SK-N-SH (cell line): Measurements from ENCODE around the gene LRP11. TPM values are rescaled to one million over a fixed set of nuclear protein-coding genes. Genes with fewer than 3 reads are reported as not detected.

Experiments used
- CTCF ChIA-PET: fragments of 300-600, 350-600 bp; formaldehyde crosslinking; extraction: SDS; loops from one replicate; lab custom pipeline; 2021; lab: Yijun Ruan, JAX
- POLR2A ChIA-PET: fragments of 350-600 bp; sonication (Branson Sonifier 250); formaldehyde crosslinking; extraction: SDS; loops from one replicate; lab custom pipeline; 2020; ENCODE audit warnings: antibody characterized with exemption, inconsistent platforms; lab: Yijun Ruan, JAX
- DNase-seq: peaks from one replicate; pipeline ENCODE4 v3.0.0; 2012
- H2AFZ ChIP-seq: fragments of 200-600 bp; sonication (generic); 2 replicates; pipeline ENCODE4 v1.8.1; 2016; ENCODE audit warnings: antibody characterized with exemption, mild to moderate bottlenecking, low read depth
- H3F3A ChIP-seq: fragments of 200-600 bp; sonication (generic); replicated peaks from 2 replicates; pipeline ENCODE3; 2016; ENCODE audit warnings: antibody characterized with exemption, mild to moderate bottlenecking; ENCODE audit not compliant: insufficient read depth
- H3K27ac ChIP-seq, 2 experiments: fragments of 200-500 bp in 1 of 2; fragments of 200-600 bp in 1 of 2; sonication (Bioruptor generic) in 1 of 2; sonication (generic), shearing (Covaris generic) in 1 of 2; 2 replicates each; pipeline versions ENCODE4 v1.5.1 to v1.6.1; 2014 to 2016; ENCODE audit warnings: low read depth in 2 of 2, inconsistent platforms in 1 of 2, low read length in 1 of 2, mild to moderate bottlenecking in 1 of 2, mixed read lengths in 1 of 2
- H3K27me3 ChIP-seq: fragments of 200-600 bp; sonication (generic), shearing (Covaris generic); 2 replicates; pipeline ENCODE4 v1.6.1; 2016; ENCODE audit warnings: mixed run types; ENCODE audit not compliant: insufficient read depth
- H3K36me3 ChIP-seq, 2 experiments: fragments of 200-500 bp in 1 of 2; fragments of 200-600 bp in 1 of 2; sonication (Bioruptor generic) in 1 of 2; sonication (generic) in 1 of 2; replicated peaks in 1 of 2; 2 replicates each; pipeline versions ENCODE3 to v1.5.1; 2014 to 2016; ENCODE audit warnings: low read length in 1 of 2, mild to moderate bottlenecking in 1 of 2; ENCODE audit not compliant: insufficient read depth in 2 of 2, control insufficient read depth in 1 of 2
- H3K4me1 ChIP-seq, 2 experiments: fragments of 200-500 bp in 1 of 2; fragments of 200-600 bp in 1 of 2; sonication (Bioruptor generic) in 1 of 2; sonication (generic), shearing (Covaris generic) in 1 of 2; 2 replicates each; pipeline versions ENCODE4 v1.5.1 to v1.6.1; 2014 to 2016; ENCODE audit warnings: low read depth in 1 of 2, low read length in 1 of 2, mixed run types in 1 of 2; ENCODE audit not compliant: insufficient read depth in 2 of 2, control insufficient read depth in 1 of 2
- H3K4me2 ChIP-seq: fragments of 200-600 bp; sonication (generic), shearing (Covaris generic); 2 replicates; pipeline ENCODE4 v1.6.1; 2017; ENCODE audit warnings: mixed run types
- H3K4me3 ChIP-seq, 2 experiments: fragments of 200-500 bp in 1 of 2; fragments of 200-600 bp in 1 of 2; sonication (Bioruptor generic) in 1 of 2; sonication (generic), shearing (Covaris generic) in 1 of 2; 2 replicates each; pipeline versions ENCODE4 v1.5.1 to v1.8.1; 2014 to 2016; ENCODE audit warnings: low read depth in 2 of 2, inconsistent platforms in 1 of 2, low read length in 1 of 2, mild to moderate bottlenecking in 1 of 2, mixed read lengths in 1 of 2, moderate library complexity in 1 of 2
- H3K79me2 ChIP-seq: fragments of 200-600 bp; sonication (generic); 2 replicates; pipeline ENCODE4 v1.8.1; 2017; ENCODE audit warnings: mild to moderate bottlenecking; ENCODE audit not compliant: insufficient read depth
- H3K9ac ChIP-seq: fragments of 200-600 bp; sonication (generic); 2 replicates; pipeline ENCODE4 v1.6.1; 2017; ENCODE audit warnings: mixed run types
- H3K9me2 ChIP-seq: fragments of 200-600 bp; sonication (generic); 2 replicates; pipeline ENCODE4 v1.6.1; 2017; ENCODE audit warnings: mixed run types
- H3K9me3 ChIP-seq: fragments of 200-600 bp; sonication (generic); 2 replicates; pipeline ENCODE4 v1.6.1; 2017; ENCODE audit warnings: mixed run types, mild to moderate bottlenecking, moderate library complexity
- H4K20me1 ChIP-seq: fragments of 200-600 bp; sonication (generic); 2 replicates; pipeline ENCODE4 v1.6.1; 2017; ENCODE audit warnings: mild to moderate bottlenecking, mixed run types; ENCODE audit not compliant: insufficient read depth
- CHD2 ChIP-seq: fragments of 150-350 bp; IDR thresholded peaks from 2 replicates; pipeline ENCODE4 v1.6.1; 2018; ENCODE audit warnings: low read length; ENCODE audit not compliant: partially characterized antibody
- EZH2phosphoT487 ChIP-seq: fragments of 200-600 bp; sonication (generic); IDR thresholded peaks from 2 replicates; pipeline ENCODE4 v1.6.1; 2017; ENCODE audit warnings: low read depth, mixed run types, mild to moderate bottlenecking, antibody characterized with exemption, moderate library complexity, borderline replicate concordance
- FOSL2 ChIP-seq: IDR thresholded peaks from 2 replicates; pipeline ENCODE4 v1.4.0; 2012; ENCODE audit warnings: low read depth, mild to moderate bottlenecking, moderate library complexity, borderline replicate concordance
- FOXJ3 ChIP-seq: sonication (generic); formaldehyde crosslinking; IDR thresholded peaks from 2 replicates; pipeline ENCODE4 v1.5.1; 2020; ENCODE audit warnings: mild to moderate bottlenecking, missing genetic modification reagents
- GABPA ChIP-seq: IDR thresholded peaks from 2 replicates; pipeline ENCODE4 v1.4.0; 2012; ENCODE audit warnings: low read depth, mild to moderate bottlenecking
- GATA2 ChIP-seq: sonication (generic); formaldehyde crosslinking; IDR thresholded peaks from 2 replicates; pipeline ENCODE4 v1.5.0; 2020; ENCODE audit warnings: mild to moderate bottlenecking, missing genetic modification reagents
- JUND ChIP-seq: IDR thresholded peaks from 2 replicates; pipeline ENCODE4 v1.4.0; 2012
- MEF2A ChIP-seq: IDR thresholded peaks from 2 replicates; pipeline ENCODE4 v1.4.0; 2012; ENCODE audit warnings: low read depth, borderline replicate concordance
- MXI1 ChIP-seq: IDR thresholded peaks from 2 replicates; pipeline ENCODE4 v1.6.1; 2012; ENCODE audit warnings: mild to moderate bottlenecking, low read depth, low read length, improper control_type of control experiment
- NFIC ChIP-seq: IDR thresholded peaks from 2 replicates; pipeline ENCODE4 v1.4.0; 2012; ENCODE audit warnings: borderline replicate concordance
- POLR2AphosphoS5 ChIP-seq: IDR thresholded peaks from 2 replicates; pipeline ENCODE4 v1.6.1; 2012; ENCODE audit warnings: low read depth, low read length
- RCOR1 ChIP-seq: fragments of 150-350 bp; IDR thresholded peaks from 2 replicates; pipeline ENCODE4 v1.6.1; 2017; ENCODE audit warnings: antibody characterized with exemption, low read length
- RFX5 ChIP-seq: IDR thresholded peaks from 2 replicates; pipeline ENCODE4 v1.6.1; 2012; ENCODE audit warnings: mild to moderate bottlenecking, improper control_type of control experiment, low read length
- RXRA ChIP-seq: IDR thresholded peaks from 2 replicates; pipeline ENCODE4 v1.4.0; 2012; ENCODE audit warnings: low read depth, mild to moderate bottlenecking, borderline replicate concordance
- SIN3A ChIP-seq: IDR thresholded peaks from 2 replicates; pipeline ENCODE4 v1.6.1; 2012; ENCODE audit warnings: low read depth, mild to moderate bottlenecking, low read length, moderate library complexity, borderline replicate concordance
- TEAD4 ChIP-seq: IDR thresholded peaks from 2 replicates; pipeline ENCODE4 v1.4.0; 2012; ENCODE audit warnings: mild to moderate bottlenecking, borderline replicate concordance; ENCODE audit not compliant: insufficient read depth
- YY1 ChIP-seq: IDR thresholded peaks from 2 replicates; pipeline ENCODE4 v1.4.0; 2012; ENCODE audit warnings: low read depth, mild to moderate bottlenecking
- WGBS: methylation state at CpG from one replicate; pipeline ENCODE4 v1.1.6; 2017; ENCODE audit warnings: low lambda C conversion rate; 5-methylcytosine and 5-hydroxymethylcytosine counted together
- polyA plus RNA-seq, 3 experiments: library from polyadenylated mRNA; depleted of rRNA; stranded (reverse); fragments of >200 nt; gene quantifications; 2 replicates each; pipeline ENCODE4 v1.2.3, GENCODE V29; 2012
- TF ChIP-seq, protein P1 (sequence below): IDR thresholded peaks from 2 replicates; pipeline ENCODE4 v1.4.0; 2012; ENCODE audit warnings: low read depth, borderline replicate concordance
- TF ChIP-seq, protein P2 (sequence below): IDR thresholded peaks from 2 replicates; pipeline ENCODE4 v1.4.0; 2012; ENCODE audit warnings: low read depth
- TF ChIP-seq, protein P3 (sequence below): IDR thresholded peaks from 2 replicates; pipeline ENCODE4; 2012

The LRP11 gene
- polyA plus RNA-seq, 1 of the 3 experiments (the other 2 are of a cell fraction) = 25.0 TPM

GRCh38 chr6:149815788-149816187, 48.4 kb downstream of the LRP11 start:
- H3K4me2 ChIP-seq = no peak overlapping the region
- no peak for TF ChIP-seq EZH2phosphoT487
- TF ChIP-seq, protein P1, sequence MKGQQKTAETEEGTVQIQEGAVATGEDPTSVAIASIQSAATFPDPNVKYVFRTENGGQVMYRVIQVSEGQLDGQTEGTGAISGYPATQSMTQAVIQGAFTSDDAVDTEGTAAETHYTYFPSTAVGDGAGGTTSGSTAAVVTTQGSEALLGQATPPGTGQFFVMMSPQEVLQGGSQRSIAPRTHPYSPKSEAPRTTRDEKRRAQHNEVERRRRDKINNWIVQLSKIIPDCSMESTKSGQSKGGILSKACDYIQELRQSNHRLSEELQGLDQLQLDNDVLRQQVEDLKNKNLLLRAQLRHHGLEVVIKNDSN = no peak
- no peak for TF ChIP-seq RFX5
- TF ChIP-seq MEF2A = no peak
- no peak for TF ChIP-seq JUND
- 100% methylated on average over 4 of the region's 4 CpGs for WGBS
- no peaks in the 10 kb centered on the region for H3K27me3 ChIP-seq
- no peak overlapping the region for H3K27ac ChIP-seq
- no peaks in the 10 kb centered on the region for H4K20me1 ChIP-seq
- H3K9me3 ChIP-seq = no peaks in the 10 kb centered on the region
- CTCF ChIA-PET = no interaction called here
- H3K9me2 ChIP-seq = no peaks in the 10 kb centered on the region
- peaks cover 14 to 32% of the 10 kb centered on the region in 2 experiments for H3K36me3 ChIP-seq
- peaks cover 6% of the 10 kb centered on the region for H3F3A ChIP-seq
- no peak for DNase-seq
- POLR2A ChIA-PET = interaction anchor here (0.6 kb wide), 1 partner anchor 65 kb away, joined by 4 read pairs; no protein-coding TSS in a partner anchor
- H3K9ac ChIP-seq = no peak overlapping the region
- H3K4me3 ChIP-seq = no peak overlapping the region
- no peak overlapping the region for H2AFZ ChIP-seq
- no peaks in the 10 kb centered on the region for H3K4me1 ChIP-seq
- no peaks in the 10 kb centered on the region for H3K79me2 ChIP-seq

GRCh38 chr6:149813351-149813750, 50.8 kb downstream of the LRP11 start:
- 97% methylated on average over 3 of the region's 3 CpGs for WGBS
- no peak for DNase-seq
- no peak overlapping the region for H3K9ac ChIP-seq
- H3K4me2 ChIP-seq = no peak overlapping the region
- peaks cover 7% of the 10 kb centered on the region for H3F3A ChIP-seq
- H3K27me3 ChIP-seq = no peaks in the 10 kb centered on the region
- H3K9me2 ChIP-seq = no peaks in the 10 kb centered on the region
- no peak overlapping the region for H3K4me3 ChIP-seq
- no peak overlapping the region for H3K27ac ChIP-seq
- POLR2A ChIA-PET = no interaction called here
- no peaks in the 10 kb centered on the region for H3K79me2 ChIP-seq
- CTCF ChIA-PET = no interaction called here
- H3K4me1 ChIP-seq = no peaks in the 10 kb centered on the region
- H3K9me3 ChIP-seq = no peaks in the 10 kb centered on the region
- no peak overlapping the region for H2AFZ ChIP-seq
- peaks cover 17% of the 10 kb centered on the region in 2 experiments for H3K36me3 ChIP-seq
- no peaks in the 10 kb centered on the region for H4K20me1 ChIP-seq
- TF ChIP-seq, protein P2, sequence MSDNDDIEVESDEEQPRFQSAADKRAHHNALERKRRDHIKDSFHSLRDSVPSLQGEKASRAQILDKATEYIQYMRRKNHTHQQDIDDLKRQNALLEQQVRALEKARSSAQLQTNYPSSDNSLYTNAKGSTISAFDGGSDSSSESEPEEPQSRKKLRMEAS = no peak
- TF ChIP-seq SIN3A (no peak), RFX5 (no peak), GATA2 (CRISPR knock-in tag) (no peak), GABPA (no peak), RCOR1 (no peak), JUND (no peak)
- TF ChIP-seq, protein P1 = no peak

- ChIA-PET POLR2A (no interaction called here), CTCF (no interaction called here)
- H3K27ac ChIP-seq = no peak overlapping the region
- no peak overlapping the region for H2AFZ ChIP-seq
- H3K27me3 ChIP-seq = no peaks in the 10 kb centered on the region
- no peak overlapping the region for H3K4me3 ChIP-seq
- H3K9me3 ChIP-seq = no peaks in the 10 kb centered on the region
- no peaks in the 10 kb centered on the region for H3K4me1 ChIP-seq
- TF ChIP-seq FOXJ3 (no peak), NFIC (no peak), GABPA (no peak), MXI1 (no peak), RXRA (no peak), YY1 (no peak), FOSL2 (no peak), POLR2AphosphoS5 (no peak), CHD2 (no peak), TEAD4 (no peak)
- TF ChIP-seq, protein P3, sequence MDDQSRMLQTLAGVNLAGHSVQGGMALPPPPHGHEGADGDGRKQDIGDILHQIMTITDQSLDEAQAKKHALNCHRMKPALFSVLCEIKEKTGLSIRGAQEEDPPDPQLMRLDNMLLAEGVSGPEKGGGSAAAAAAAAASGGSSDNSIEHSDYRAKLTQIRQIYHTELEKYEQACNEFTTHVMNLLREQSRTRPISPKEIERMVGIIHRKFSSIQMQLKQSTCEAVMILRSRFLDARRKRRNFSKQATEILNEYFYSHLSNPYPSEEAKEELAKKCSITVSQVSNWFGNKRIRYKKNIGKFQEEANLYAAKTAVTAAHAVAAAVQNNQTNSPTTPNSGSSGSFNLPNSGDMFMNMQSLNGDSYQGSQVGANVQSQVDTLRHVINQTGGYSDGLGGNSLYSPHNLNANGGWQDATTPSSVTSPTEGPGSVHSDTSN = no peak
- no peak overlapping the region for H3K4me2 ChIP-seq
- no peaks in the 10 kb centered on the region for H3K79me2 ChIP-seq
- WGBS = 98% methylated on average over 2 of the region's 2 CpGs
- H3K9ac ChIP-seq = no peak overlapping the region
- H3K36me3 ChIP-seq = peaks cover 11 to 19% of the 10 kb centered on the region in 2 experiments
- H3K9me2 ChIP-seq = no peaks in the 10 kb centered on the region
- DNase-seq = no peak
- peaks cover 11% of the 10 kb centered on the region for H3F3A ChIP-seq
- no peaks in the 10 kb centered on the region for H4K20me1 ChIP-seq
Measured at GRCh38 chr6:149809798-149810197, 54.4 kb downstream of the LRP11 start.
